Thyroid gland (tissue), 4 donors: ENCODE measurements around the gene SMPD1. TPM values are rescaled to one million over a fixed set of nuclear protein-coding genes. Genes with fewer than 3 reads are reported as not detected.

Experiments
- DNase-seq, 2 donors: peaks; one replicate each; pipeline ENCODE4 v3.0.0-alpha.2; 2019
- H3K27ac ChIP-seq, 3 donors: fragments of 200-600 bp; sonication (generic); 1 replicate in 2 of 3; 2 replicates in 1 of 3; pipeline ENCODE4 v1.5.1; 2016 to 2019; ENCODE audit warnings: mild to moderate bottlenecking in 1 of 3, moderate library complexity in 1 of 3
- H3K27me3 ChIP-seq: fragments of 200-600 bp; sonication (generic); one replicate; pipeline ENCODE4 v1.5.1; 2019
- H3K36me3 ChIP-seq, 2 donors: fragments of 200-600 bp; sonication (generic); one replicate each; pipeline ENCODE4 v1.5.1; 2016 to 2019
- H3K4me1 ChIP-seq, 2 donors: fragments of 200-600 bp; sonication (generic); one replicate each; pipeline ENCODE4 v1.5.1; 2017 to 2019
- H3K4me3 ChIP-seq, 3 donors: fragments of 200-600 bp; sonication (generic); replicated peaks in 1 of 3; 1 replicate in 2 of 3; 2 replicates in 1 of 3; pipeline ENCODE4 v1.5.1; 2016; ENCODE audit warnings: mild to moderate bottlenecking in 1 of 3
- H3K9me3 ChIP-seq: fragments of 200-600 bp; sonication (generic); one replicate; pipeline ENCODE4 v1.5.1; 2017
- CTCF ChIP-seq, 6 experiments: fragments of 200-600 bp in 3 of 6; fragments of 450-650 bp in 3 of 6; sonication (generic) in 3 of 6; IDR thresholded peaks; one replicate each; pipeline ENCODE4 v1.5.1; 2016 to 2019; ENCODE audit warnings: antibody characterized with exemption in 6 of 6, mild to moderate bottlenecking in 2 of 6, inconsistent platforms in 1 of 6, moderate library complexity in 1 of 6
- POLR2A ChIP-seq, 2 donors: fragments of 450-650 bp; IDR thresholded peaks; one replicate each; pipeline ENCODE4 v1.6.1; 2017; ENCODE audit warnings: antibody characterized with exemption in 2 of 2, mild to moderate bottlenecking in 2 of 2, moderate library complexity in 1 of 2
- WGBS, 2 donors: methylation state at CpG; one replicate each; pipeline ENCODE4 v1.1.5; 2017; 5-methylcytosine and 5-hydroxymethylcytosine counted together
- intact Hi-C: fragments of 100-400 bp; cut with DNase I; formaldehyde crosslinking; loops from one replicate; pipeline ENCODE4 v1.15.1; 2023
- total RNA-seq, 4 donors: library from RNA; depleted of rRNA; stranded (reverse); fragments of >200 nt; gene quantifications; one replicate each; pipeline ENCODE4 v1.2.3, GENCODE V29; 2016

Gene SMPD1
- total RNA-seq, 4 donors from 2014 or later = 39.6 to 82.4 (median 57.6) TPM

GRCh38 chr11:6405052-6405667, 14.9 kb downstream of the SMPD1 start:
- DNase-seq = peak in 1 of 2 donors; percentile 36
- Histone ChIP-seq H3K27me3 (no peaks in the 10 kb centered on the region), H3K4me3 (no peak overlapping the region), H3K36me3 (peaks cover 0 to 8% of the 10 kb centered on the region in 2 donors), H3K9me3 (no peaks in the 10 kb centered on the region), H3K27ac (no peak overlapping the region), H3K4me1 (no peaks in the 10 kb centered on the region)
- WGBS, 2 donors = 80 to 94% methylated on average over 2 to 11 of the region's 13 CpGs
- intact Hi-C loops = no loop called here
- no peak for TF ChIP-seq CTCF (IDR thresholded peaks at IDR 0.05)
- no peak for TF ChIP-seq POLR2A (IDR thresholded peaks at IDR 0.05)

GRCh38 chr11:6405846-6406245, 15.6 kb downstream of the SMPD1 start:
- Histone ChIP-seq H3K4me1 (no peaks in the 10 kb centered on the region), H3K4me3 (no peak overlapping the region), H3K9me3 (no peaks in the 10 kb centered on the region), H3K27ac (no peak overlapping the region), H3K36me3 (peaks cover 6 to 8% of the 10 kb centered on the region in 2 donors), H3K27me3 (no peaks in the 10 kb centered on the region)
- DNase-seq = no peak
- WGBS, 2 donors = 94 to 96% methylated on average over 6 of the region's 6 CpGs
- TF ChIP-seq CTCF (IDR thresholded peaks at IDR 0.05) = no peak
- no peak for TF ChIP-seq POLR2A (IDR thresholded peaks at IDR 0.05)
- intact Hi-C loops = no loop called here

- Histone ChIP-seq H3K4me3 (no peak overlapping the region), H3K27me3 (no peaks in the 10 kb centered on the region), H3K4me1 (no peaks in the 10 kb centered on the region), H3K9me3 (no peaks in the 10 kb centered on the region), H3K27ac (no peak overlapping the region), H3K36me3 (peaks cover 6 to 8% of the 10 kb centered on the region in 2 donors)
- DNase-seq = no peak
- TF ChIP-seq POLR2A (IDR thresholded peaks at IDR 0.05) = no peak
- WGBS, 2 donors = 61 to 65% methylated on average over 2 of the region's 2 CpGs
- intact Hi-C loops = no loop called here
Observed at GRCh38 chr11:6406370-6406769, 16.1 kb downstream of the SMPD1 start.

GRCh38 chr11:6410695-6411430, 20.6 kb downstream of the SMPD1 start:
- DNase-seq = no peak
- no peak for TF ChIP-seq POLR2A (IDR thresholded peaks at IDR 0.05)
- TF ChIP-seq CTCF (IDR thresholded peaks at IDR 0.05) = no peak
- H3K36me3 ChIP-seq = peaks cover 6 to 8% of the 10 kb centered on the region in 2 donors
- H3K9me3 ChIP-seq = no peaks in the 10 kb centered on the region
- H3K27me3 ChIP-seq = no peaks in the 10 kb centered on the region
- H3K4me3 ChIP-seq = no peak overlapping the region
- intact Hi-C loops = no loop called here
- 93 to 95% methylated on average over 9 to 15 of the region's 23 CpGs for WGBS, 2 donors
- no peaks in the 10 kb centered on the region for H3K4me1 ChIP-seq
- no peak overlapping the region for H3K27ac ChIP-seq

GRCh38 chr11:6411594-6412031, 21.3 kb downstream of the SMPD1 start:
- WGBS, 2 donors = 91 to 95% methylated on average over 10 of the region's 10 CpGs
- DNase-seq = no peak
- no peaks in the 10 kb centered on the region for H3K4me1 ChIP-seq
- no peak overlapping the region for H3K27ac ChIP-seq
- no peaks in the 10 kb centered on the region for H3K27me3 ChIP-seq
- no peak overlapping the region for H3K4me3 ChIP-seq
- no peaks in the 10 kb centered on the region for H3K9me3 ChIP-seq
- TF ChIP-seq POLR2A (IDR thresholded peaks at IDR 0.05) = no peak
- no peak for TF ChIP-seq CTCF (IDR thresholded peaks at IDR 0.05)
- intact Hi-C loops = no loop called here
- peaks cover 6 to 8% of the 10 kb centered on the region in 2 donors for H3K36me3 ChIP-seq
